Stimulated activated naive CD4-positive, alpha-beta T cell treated with Interleukin-2 at 50 U/mL for 16 hours (primary cell): ENCODE data around the gene ATF2.

Source experiments
- DNase-seq: peaks from one replicate; lab custom pipeline; 2025; lab: John Stamatoyannopoulos, UW

Gene ATF2

GRCh38 chr2:175025233-175025632 is 142.8 kb downstream of the ATF2 start:
- DNase-seq = no peak

- no peak for DNase-seq
Observed at GRCh38 chr2:175022923-175023322, 145.1 kb downstream of the ATF2 start.
